Ovary (tissue), 9 donors: Measurements from ENCODE around the gene AUH. TPM values are rescaled to one million over a fixed set of nuclear protein-coding genes. Genes with fewer than 3 reads are reported as not detected.

Experiments used
- DNase-seq, 5 donors: peaks; one replicate each; pipeline ENCODE4 v3.0.0-alpha.2; 2019 to 2020
- H3K27ac ChIP-seq, 2 donors: fragments of 200-600 bp; one replicate each; pipeline versions ENCODE4 v1.5.1 to v1.8.0; 2019 to 2022
- H3K27me3 ChIP-seq: fragments of 200-600 bp; one replicate; pipeline ENCODE4 v1.8.0; 2022
- H3K36me3 ChIP-seq: fragments of 200-600 bp; sonication (generic); one replicate; pipeline ENCODE4 v1.5.1; 2019
- H3K4me1 ChIP-seq: one replicate; pipeline ENCODE4 v1.8.1; 2013; ENCODE audit warnings: mild to moderate bottlenecking, moderate library complexity; ENCODE audit not compliant: insufficient read depth
- H3K4me3 ChIP-seq: fragments of 200-600 bp; sonication (generic); one replicate; pipeline ENCODE4 v1.5.1; 2017
- H3K9me3 ChIP-seq, 2 donors: fragments of 200-600 bp in 1 of 2; sonication (generic) in 1 of 2; one replicate each; pipeline versions ENCODE4 v1.5.1 to v1.8.1; 2013 to 2019; ENCODE audit warnings: mild to moderate bottlenecking in 1 of 2, moderate library complexity in 1 of 2
- EP300 ChIP-seq: sonication (generic); formaldehyde crosslinking; IDR thresholded peaks from one replicate; pipeline ENCODE4 v1.6.1; 2017; ENCODE audit warnings: antibody characterized with exemption
- POLR2A ChIP-seq: fragments of 450-650 bp; IDR thresholded peaks from one replicate; pipeline ENCODE4 v1.6.1; 2017; ENCODE audit warnings: antibody characterized with exemption, mild to moderate bottlenecking, moderate library complexity
- WGBS, 3 donors: extraction: QIAGEN DNeasy Blood & Tissue Kit in 1 of 3; methylation state at CpG; one replicate each; pipeline versions ENCODE4 v1.1.5 to v1.1.7; 2013 to 2017; 5-methylcytosine and 5-hydroxymethylcytosine counted together
- intact Hi-C, 4 donors: fragments of 100-400 bp; cut with DNase I; formaldehyde crosslinking; loops; one replicate each; pipeline versions ENCODE4 v1.11.0 to v1.15.1; 2022 to 2023
- polyA plus RNA-seq, 2 donors: library from polyadenylated mRNA; stranded (reverse); fragments of 200-250 nt in 1 of 2; fragments of 350-450 nt in 1 of 2; fragmentation: Illumina TruSeq in 1 of 2; extraction: RNeasy Lipid Tissue Mini Kit (QIAGEN cat#74804) in 1 of 2; gene quantifications; one replicate each; pipeline ENCODE4 v1.2.3, GENCODE V29; 2013 to 2014
- total RNA-seq, 7 donors: library from RNA; depleted of rRNA in 2 of 7; stranded (reverse); fragments of >200 nt in 2 of 7; fragmentation: NEBNext Ultra II Directional in 3 of 7; extraction: Animal tissue kit (Norgen Biotek cat#: 25700) in 3 of 7; gene quantifications; one replicate each; pipeline versions ENCODE4 v1.1.0 to v1.2.4, GENCODE V29; 2016 to 2023
- TF ChIP-seq, protein P1 (sequence below), 3 donors: fragments of 450-650 bp in 2 of 3; fragments of 200-600 bp in 1 of 3; IDR thresholded peaks; one replicate each; pipeline versions ENCODE4 v1.5.1 to v1.8.0; 2016 to 2022; ENCODE audit warnings: antibody characterized with exemption in 3 of 3, mild to moderate bottlenecking in 1 of 3
- donor health status: DM: no; HTN: no; CAD: no; lungs with moderate emphysema.
- donor health status: DM: no; HTN: no; CAD: no.
- donor health status: Bipolar disorder and iron deficiency.
- donor health status: DM: yes; HTN: yes; CAD: no.
- donor health status: DM: no; HTN: no; CAD: no.
- donor health status: DM: yes; HTN: yes; CAD: no.

AUH gene
- total and polyA plus RNA-seq, 9 donors: 12.0 to 48.5 (median 18.6) TPM

DNA sequence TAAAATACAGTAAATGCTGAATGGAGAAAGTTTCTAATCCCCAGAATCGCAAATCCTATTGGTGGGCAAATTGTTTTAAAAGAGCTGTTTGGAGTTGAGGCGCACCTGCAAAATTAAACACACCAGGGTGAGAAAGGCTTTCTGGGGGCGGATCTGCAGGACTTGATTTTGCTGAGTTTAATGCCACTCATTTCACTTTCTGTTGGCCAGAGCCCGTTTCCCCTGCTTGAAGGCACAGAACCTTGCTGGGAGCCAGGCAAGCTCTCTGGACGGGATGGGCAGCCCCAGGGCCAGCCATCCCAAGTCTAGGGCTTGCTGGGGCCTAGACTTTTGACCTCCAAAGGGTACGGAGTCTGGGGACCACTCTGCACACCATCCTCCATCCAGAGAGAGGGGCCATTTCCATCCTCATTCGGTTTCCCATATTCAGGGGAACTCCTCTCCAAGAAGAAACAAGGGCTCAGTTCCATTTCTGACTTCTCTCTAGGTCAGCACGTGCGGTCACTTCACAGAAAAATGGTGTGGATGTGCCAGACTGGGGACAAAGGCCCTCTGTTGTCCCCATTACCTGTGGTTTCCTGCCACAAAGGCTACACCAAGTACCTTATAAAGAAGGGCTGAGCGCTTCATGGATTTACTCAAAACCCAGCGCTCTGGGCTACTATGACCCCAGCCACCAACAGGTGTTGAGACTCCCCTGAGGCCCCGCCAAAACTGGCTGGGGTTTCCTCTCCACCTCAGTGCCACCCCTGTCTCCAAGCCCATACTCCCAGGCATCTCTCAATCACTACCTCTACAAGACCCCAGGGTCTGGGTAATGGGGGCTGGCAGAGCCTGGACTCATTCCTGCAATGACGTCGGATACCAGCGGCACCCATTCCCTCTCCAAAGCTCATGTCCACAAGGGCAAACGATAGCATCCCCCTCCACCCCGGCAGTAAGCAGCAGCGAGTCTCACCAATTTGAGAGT, 170.0 kb downstream of the AUH start:
- no peak overlapping the region for H3K4me3 ChIP-seq
- DNase-seq: peak in 3 of 5 donors; percentile 41 to 55 (median 52)
- TF ChIP-seq EP300: no peak
- no peak for TF ChIP-seq POLR2A
- TF ChIP-seq, protein P1, sequence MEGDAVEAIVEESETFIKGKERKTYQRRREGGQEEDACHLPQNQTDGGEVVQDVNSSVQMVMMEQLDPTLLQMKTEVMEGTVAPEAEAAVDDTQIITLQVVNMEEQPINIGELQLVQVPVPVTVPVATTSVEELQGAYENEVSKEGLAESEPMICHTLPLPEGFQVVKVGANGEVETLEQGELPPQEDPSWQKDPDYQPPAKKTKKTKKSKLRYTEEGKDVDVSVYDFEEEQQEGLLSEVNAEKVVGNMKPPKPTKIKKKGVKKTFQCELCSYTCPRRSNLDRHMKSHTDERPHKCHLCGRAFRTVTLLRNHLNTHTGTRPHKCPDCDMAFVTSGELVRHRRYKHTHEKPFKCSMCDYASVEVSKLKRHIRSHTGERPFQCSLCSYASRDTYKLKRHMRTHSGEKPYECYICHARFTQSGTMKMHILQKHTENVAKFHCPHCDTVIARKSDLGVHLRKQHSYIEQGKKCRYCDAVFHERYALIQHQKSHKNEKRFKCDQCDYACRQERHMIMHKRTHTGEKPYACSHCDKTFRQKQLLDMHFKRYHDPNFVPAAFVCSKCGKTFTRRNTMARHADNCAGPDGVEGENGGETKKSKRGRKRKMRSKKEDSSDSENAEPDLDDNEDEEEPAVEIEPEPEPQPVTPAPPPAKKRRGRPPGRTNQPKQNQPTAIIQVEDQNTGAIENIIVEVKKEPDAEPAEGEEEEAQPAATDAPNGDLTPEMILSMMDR (IDR thresholded peaks at IDR 0.05): no peak
- no peaks in the 10 kb centered on the region for H3K27me3 ChIP-seq
- WGBS, 3 donors: 74 to 84% (median 76%) methylated on average over 18 of the region's 18 CpGs
- H3K27ac ChIP-seq: peak overlapping the region; percentile 97 to 99
- no peaks in the 10 kb centered on the region for H3K9me3 ChIP-seq
- H3K36me3 ChIP-seq: no peaks in the 10 kb centered on the region
- intact Hi-C loops: loop anchor here in 3 of 4 donors (5.0 kb wide), 3 partner anchors 74 to 231 kb away; partner anchors contain the start of gene NFIL3 (in 2 of the 3)
- peaks cover 14% of the 10 kb centered on the region for H3K4me1 ChIP-seq

DNA sequence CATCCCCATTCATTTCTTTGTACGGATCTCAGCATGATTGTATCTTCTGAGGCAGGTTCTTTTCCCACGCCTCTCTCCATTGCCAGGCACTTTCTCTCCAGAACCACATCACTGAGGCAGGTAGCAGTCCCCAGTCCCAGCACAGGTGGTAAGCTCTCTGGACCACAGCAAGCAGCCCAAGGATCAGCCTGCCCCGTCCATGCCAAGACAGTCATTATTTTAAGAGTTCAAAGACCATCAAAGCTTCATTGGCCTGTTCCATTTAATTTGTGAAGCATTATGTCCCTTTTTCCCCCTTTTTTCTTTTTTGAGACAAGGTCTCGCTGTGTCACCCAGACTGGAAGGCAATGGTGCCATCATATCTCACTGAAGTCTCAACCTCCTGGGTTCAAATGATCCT, 171.7 kb downstream of the AUH start:
- Histone ChIP-seq H3K36me3 (no peaks in the 10 kb centered on the region), H3K4me3 (no peak overlapping the region), H3K9me3 (no peaks in the 10 kb centered on the region), H3K4me1 (peaks cover 9% of the 10 kb centered on the region), H3K27ac (no peak overlapping the region), H3K27me3 (no peaks in the 10 kb centered on the region)
- intact Hi-C loops: loop anchor here in 3 of 4 donors (5.0 kb wide), 3 partner anchors 73 to 232 kb away; partner anchors contain the start of gene NFIL3 (in 2 of the 3)
- TF ChIP-seq POLR2A: no peak
- no peak for TF ChIP-seq EP300
- TF ChIP-seq, protein P1 (IDR thresholded peaks at IDR 0.05): no peak
- DNase-seq: no peak
- WGBS, 3 donors: 96 to 97% (median 96%) methylated on average over 4 of the region's 4 CpGs

DNA sequence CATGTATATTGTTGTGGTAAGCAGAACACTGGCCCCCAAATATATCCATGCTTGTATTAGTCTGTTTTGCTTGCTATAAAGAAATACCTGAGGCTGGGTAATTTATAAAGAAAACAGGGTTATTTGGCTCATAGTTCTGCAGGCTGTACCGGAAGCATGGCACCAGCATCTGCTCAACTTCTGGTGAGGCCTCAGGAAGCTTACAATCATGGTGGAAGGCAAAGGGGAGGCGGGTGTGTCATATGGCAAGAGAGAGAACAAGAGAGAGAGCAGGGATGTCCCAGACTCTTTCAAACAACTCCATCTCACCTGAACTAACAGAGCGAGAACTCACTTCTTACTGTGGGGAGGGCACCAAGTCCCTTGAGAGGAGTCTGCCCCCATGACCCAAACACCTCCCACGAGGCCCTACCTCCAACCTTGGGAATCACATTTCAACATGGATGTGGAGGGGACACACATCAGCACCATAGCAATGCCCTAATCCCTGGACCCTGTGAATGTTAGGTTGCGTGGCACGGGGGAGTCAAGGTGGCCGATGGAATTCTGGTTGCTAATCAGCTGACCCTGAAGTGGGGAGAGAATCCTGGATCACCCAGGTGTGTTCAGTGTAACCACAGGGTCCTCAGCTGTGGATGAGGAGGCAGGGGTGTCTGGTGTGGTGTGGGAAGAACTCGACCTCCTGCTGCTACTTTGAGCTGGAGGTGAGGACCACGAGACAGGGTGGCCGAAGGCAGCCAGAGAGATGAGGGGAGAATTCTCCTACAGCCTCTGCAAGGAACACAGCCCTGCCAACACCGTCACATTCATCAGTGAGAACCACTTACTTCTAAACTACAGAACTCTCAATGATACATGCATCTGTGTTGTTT, 172.8 kb downstream of the AUH start:
- TF ChIP-seq POLR2A (no peak), EP300 (no peak)
- TF ChIP-seq, protein P1 (IDR thresholded peaks at IDR 0.05): no peak
- H3K4me3 ChIP-seq: no peak overlapping the region
- no peaks in the 10 kb centered on the region for H3K36me3 ChIP-seq
- no peak overlapping the region for H3K27ac ChIP-seq
- DNase-seq: no peak
- peaks cover 6% of the 10 kb centered on the region for H3K4me1 ChIP-seq
- H3K9me3 ChIP-seq: no peaks in the 10 kb centered on the region
- no peaks in the 10 kb centered on the region for H3K27me3 ChIP-seq
- intact Hi-C loops: loop anchor here in 1 of 4 donors (10.0 kb wide), 1 partner anchor 144 kb away; no protein-coding TSS in a partner anchor
- 91 to 94% (median 92%) methylated on average over 11 of the region's 11 CpGs for WGBS, 3 donors

DNA sequence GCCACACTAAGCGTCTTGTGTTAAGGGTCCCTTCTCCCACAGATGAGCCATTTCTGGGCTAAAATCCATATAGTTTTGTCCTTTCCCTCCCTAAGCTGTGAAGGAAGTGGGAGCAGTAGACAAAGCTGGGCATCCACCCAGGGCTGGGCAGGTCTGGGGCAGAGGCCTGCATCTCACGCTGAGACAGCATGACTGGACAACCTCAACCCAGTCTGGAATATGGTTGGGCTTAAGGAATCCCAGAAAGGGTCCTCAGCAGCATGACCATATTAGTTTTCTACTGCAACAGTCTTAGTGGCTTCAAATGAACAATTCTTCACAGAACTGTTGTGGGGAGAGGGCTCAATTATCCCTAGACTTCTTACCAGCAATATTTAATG, 173.8 kb downstream of the AUH start:
- no peak for TF ChIP-seq EP300
- no peak for TF ChIP-seq POLR2A
- TF ChIP-seq, protein P1 (IDR thresholded peaks at IDR 0.05): no peak
- peaks cover 6% of the 10 kb centered on the region for H3K4me1 ChIP-seq
- H3K27me3 ChIP-seq: no peaks in the 10 kb centered on the region
- no peak overlapping the region for H3K27ac ChIP-seq
- 42 to 59% (median 50%) methylated on average over 2 of the region's 2 CpGs for WGBS, 3 donors
- no peaks in the 10 kb centered on the region for H3K9me3 ChIP-seq
- no peaks in the 10 kb centered on the region for H3K36me3 ChIP-seq
- no peak for DNase-seq
- intact Hi-C loops: loop anchor here in 1 of 4 donors (10.0 kb wide), 1 partner anchor 143 kb away; no protein-coding TSS in a partner anchor
- no peak overlapping the region for H3K4me3 ChIP-seq
